A549 (cell line): Measurements from ENCODE around the gene JAKMIP1. TPM values are rescaled to one million over a fixed set of nuclear protein-coding genes. Genes with fewer than 3 reads are reported as not detected.

Source experiments
- ATAC-seq, 2 experiments: fragments of 200-7000 bp in 1 of 2; fragments of >200 bp in 1 of 2; cut with Nextera tagmentation in 1 of 2; cut with Tn5 transposase in 1 of 2; 3 replicates each; pipeline versions ENCODE4 v1.8.0 to v1.9.1; 2018 to 2020; ENCODE audit warnings: mild to moderate bottlenecking in 1 of 2, moderate library complexity in 1 of 2
- CTCF ChIA-PET: fragments of 300-600 bp; sonication (Branson Sonifier 250); formaldehyde crosslinking; extraction: SDS; loops from one replicate; lab custom pipeline; 2021; ENCODE audit warnings: antibody characterized with exemption, inconsistent platforms; lab: Yijun Ruan, JAX
- POLR2A ChIA-PET: fragments of 350-600 bp; formaldehyde crosslinking; extraction: SDS; loops from one replicate; lab custom pipeline; 2021; ENCODE audit warnings: antibody characterized with exemption, inconsistent platforms; lab: Yijun Ruan, JAX
- DNase-seq, 2 experiments: peaks; one replicate each; pipeline versions ENCODE4 v3.0.0 to v3.0.0-alpha.2; 2011 to 2016; ENCODE audit warnings: low read depth in 1 of 2, low spot score in 1 of 2
- FAIRE-seq: peaks from 2 replicates; lab custom pipeline; 2011; peaks lifted over from hg19 to GRCh38; lab: Jason Lieb, UNC
- H3K27ac ChIP-seq, 2 experiments: fragments of >200 bp; sonication (Bioruptor Twin); formaldehyde crosslinking; 3 replicates each; pipeline ENCODE4 v1.5.1; 2016 to 2017
- H3K4me1 ChIP-seq: fragments of >200 bp; sonication (Bioruptor Twin); formaldehyde crosslinking; 3 replicates; pipeline ENCODE4 v1.6.1; 2016
- H3K4me2 ChIP-seq: fragments of >200 bp; sonication (Bioruptor Twin); formaldehyde crosslinking; 3 replicates; pipeline ENCODE4 v1.6.1; 2016
- H3K4me3 ChIP-seq: fragments of >200 bp; sonication (Bioruptor Twin); formaldehyde crosslinking; 3 replicates; pipeline ENCODE4 v1.5.1; 2016
- H3K9me3 ChIP-seq: fragments of >200 bp; sonication (Bioruptor Twin); formaldehyde crosslinking; 3 replicates; pipeline ENCODE4 v1.6.1; 2016
- CBX8 ChIP-seq: fragments of 200-600 bp; sonication (generic); IDR thresholded peaks from 2 replicates; pipeline ENCODE4 v1.6.1; 2016
- EP300 ChIP-seq, 2 experiments: fragments of >200 bp; sonication (Bioruptor Twin); formaldehyde crosslinking; IDR thresholded peaks; 2 replicates in 1 of 2; 3 replicates in 1 of 2; pipeline ENCODE4 v1.6.1; 2016 to 2017
- ESRRA ChIP-seq: fragments of 150-350 bp; IDR thresholded peaks from 2 replicates; pipeline ENCODE4 v1.6.1; 2014; ENCODE audit warnings: mild to moderate bottlenecking, low read length, borderline replicate concordance
- FOSB ChIP-seq: fragments of 250-450 bp; sonication (Bioruptor Pico); IDR thresholded peaks from 2 replicates; pipeline ENCODE4 v1.5.0; 2020; ENCODE audit warnings: mild to moderate bottlenecking, moderate library complexity
- FOSL2 ChIP-seq, 2 experiments: fragments of 450-650 bp in 1 of 2; fragments of >200 bp in 1 of 2; sonication (Bioruptor Twin) in 1 of 2; formaldehyde crosslinking; IDR thresholded peaks; 2 replicates each; pipeline versions ENCODE4 v1.5.0 to v1.6.1; 2016 to 2020; ENCODE audit warnings: mild to moderate bottlenecking in 1 of 2, moderate library complexity in 1 of 2
- FOXS1 ChIP-seq: fragments of 250-450 bp; sonication (Bioruptor Pico); IDR thresholded peaks from 2 replicates; pipeline ENCODE4 v1.5.0; 2020; ENCODE audit warnings: mild to moderate bottlenecking, moderate library complexity
- HDAC2 ChIP-seq: fragments of 200-600 bp; sonication (generic); IDR thresholded peaks from 2 replicates; pipeline ENCODE4 v1.6.1; 2016
- HEYL ChIP-seq: fragments of 250-450 bp; sonication (Bioruptor Pico); IDR thresholded peaks from 2 replicates; pipeline ENCODE4 v1.8.0; 2021; ENCODE audit warnings: mild to moderate bottlenecking, moderate library complexity
- HOXB5 ChIP-seq: fragments of 250-450 bp; sonication (Bioruptor Pico); IDR thresholded peaks from 2 replicates; pipeline ENCODE4 v1.5.0; 2020; ENCODE audit warnings: mild to moderate bottlenecking, moderate library complexity
- JUN ChIP-seq, 2 experiments: fragments of >200 bp; sonication (Bioruptor Twin); formaldehyde crosslinking; IDR thresholded peaks; 2 replicates in 1 of 2; 3 replicates in 1 of 2; pipeline ENCODE4 v1.6.1; 2016 to 2017
- JUNB ChIP-seq: fragments of >200 bp; sonication (Bioruptor Twin); formaldehyde crosslinking; IDR thresholded peaks from 2 replicates; pipeline ENCODE4 v1.6.1; 2016
- KDM5A ChIP-seq: fragments of 200-600 bp; sonication (generic); IDR thresholded peaks from 2 replicates; pipeline ENCODE4 v1.6.1; 2016; ENCODE audit warnings: antibody characterized with exemption, mild to moderate bottlenecking
- NPAS2 ChIP-seq: fragments of 250-450 bp; sonication (Bioruptor Pico); IDR thresholded peaks from 2 replicates; pipeline ENCODE4 v1.8.0; 2022; ENCODE audit warnings: mild to moderate bottlenecking, moderate library complexity, borderline replicate concordance
- NR3C1 ChIP-seq: fragments of >200 bp; sonication (Bioruptor Twin); formaldehyde crosslinking; IDR thresholded peaks from 3 replicates; pipeline ENCODE4 v1.6.1; 2017
- POLR2A ChIP-seq: IDR thresholded peaks from 2 replicates; pipeline ENCODE4 v1.6.1; 2012; ENCODE audit warnings: mild to moderate bottlenecking, low read length
- POLR2AphosphoS2 ChIP-seq: conservative IDR thresholded peaks from 2 replicates; pipeline ENCODE4 v1.6.1; 2012; ENCODE audit warnings: low read length, improper control_type of control experiment, inconsistent platforms
- RAD21 ChIP-seq, 2 experiments: fragments of >200 bp in 1 of 2; sonication (Bioruptor Twin) in 1 of 2; formaldehyde crosslinking in 1 of 2; IDR thresholded peaks in 1 of 2; conservative IDR thresholded peaks in 1 of 2; 2 replicates in 1 of 2; 3 replicates in 1 of 2; pipeline ENCODE4 v1.6.1; 2012 to 2018; ENCODE audit warnings: inconsistent platforms in 1 of 2
- RCOR1 ChIP-seq: fragments of 150-350 bp; IDR thresholded peaks from 2 replicates; pipeline ENCODE4 v1.6.1; 2014; ENCODE audit warnings: antibody characterized with exemption, low read length, low read depth
- SMC3 ChIP-seq: fragments of >200 bp; sonication (Bioruptor Twin); formaldehyde crosslinking; IDR thresholded peaks from 3 replicates; pipeline ENCODE4 v1.6.1; 2018; ENCODE audit warnings: inconsistent platforms
- SREBF2 ChIP-seq: fragments of 450-650 bp; IDR thresholded peaks from 2 replicates; pipeline ENCODE4 v1.6.1; 2014; ENCODE audit warnings: mild to moderate bottlenecking, moderate library complexity
- ZC3H11A ChIP-seq: fragments of 450-650 bp; IDR thresholded peaks from 2 replicates; pipeline ENCODE4 v1.6.1; 2014; ENCODE audit warnings: antibody characterized with exemption, mild to moderate bottlenecking
- WGBS: methylation state at CpG from one replicate; pipeline ENCODE4 v1.1.6; 2017; ENCODE audit errors: missing lambda C conversion rate; 5-methylcytosine and 5-hydroxymethylcytosine counted together
- polyA plus RNA-seq, 4 experiments: library from polyadenylated mRNA; depleted of rRNA in 3 of 4; stranded (reverse); fragments of >200 nt; fragmentation: RNase III in 1 of 4; extraction: RNeasy Plus Mini Kit Qiagen cat#74134 plus additional on column Dnase treatment in 1 of 4; gene quantifications; 2 replicates in 3 of 4; 3 replicates in 1 of 4; pipeline ENCODE4 v1.2.3, GENCODE V29; 2011 to 2017
- TF ChIP-seq, protein P1 (sequence below): fragments of >200 bp; sonication (Bioruptor Twin); formaldehyde crosslinking; IDR thresholded peaks from 3 replicates; pipeline ENCODE4 v1.5.1; 2016
- TF ChIP-seq, protein P2 (sequence below): IDR thresholded peaks from 2 replicates; pipeline ENCODE4 v1.6.1; 2012
- TF ChIP-seq, protein P3 (sequence below): fragments of 200-600 bp; sonication (generic); IDR thresholded peaks from 2 replicates; pipeline ENCODE4 v1.6.1; 2016; ENCODE audit warnings: antibody characterized with exemption, mild to moderate bottlenecking, moderate library complexity
- TF ChIP-seq, protein P4 (sequence below): fragments of >200 bp; sonication (Bioruptor Twin); formaldehyde crosslinking; IDR thresholded peaks from 2 replicates; pipeline ENCODE4 v1.6.1; 2016

Gene JAKMIP1
- polyA plus RNA-seq, 2 of the 4 experiments (the other 2 are of a cell fraction): not detected

DNA sequence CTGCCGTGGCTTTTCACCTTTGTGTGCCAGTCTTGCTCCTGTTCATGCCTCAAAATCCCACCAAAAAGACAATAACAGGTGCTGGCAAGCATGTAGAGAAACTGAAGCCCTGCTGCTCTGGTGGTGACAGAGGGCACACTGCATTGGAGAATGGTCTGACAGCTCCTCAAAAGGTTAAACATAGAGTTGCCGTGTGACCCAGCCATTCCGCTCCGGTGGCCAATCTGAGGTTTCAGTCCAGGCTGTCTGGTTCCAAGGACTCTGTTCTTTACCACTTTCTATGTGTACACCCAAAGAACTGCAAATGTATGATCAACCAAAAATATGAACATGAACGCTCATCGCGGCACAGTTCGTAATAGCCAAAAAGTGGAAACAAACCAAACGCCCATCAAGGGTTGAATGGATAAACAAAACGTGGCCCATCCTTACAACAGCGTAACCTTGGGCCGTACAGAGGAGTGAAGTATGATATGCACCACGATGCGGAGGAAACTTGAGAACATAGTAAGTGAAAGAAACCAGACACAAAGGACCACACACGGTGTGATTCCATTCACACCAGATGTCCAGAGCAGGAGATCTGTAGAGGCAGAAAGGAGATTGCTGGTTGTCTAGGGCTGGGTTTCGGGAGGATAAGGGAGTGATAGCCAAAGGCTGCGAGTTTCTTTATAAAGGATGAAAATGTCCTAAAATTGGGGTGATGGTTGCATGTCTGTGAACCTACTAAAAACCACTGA is 35.7 kb upstream of the JAKMIP1 start:
- ATAC-seq (no peak), DNase-seq (no peak), FAIRE-seq (no peak)
- no peak overlapping the region for H3K4me3 ChIP-seq
- WGBS: 62% methylated on average over 16 of the region's 17 CpGs
- no peak overlapping the region for H3K27ac ChIP-seq
- no peak overlapping the region for H3K4me2 ChIP-seq
- H3K4me1 ChIP-seq: no peaks in the 10 kb centered on the region
- no peaks in the 10 kb centered on the region for H3K9me3 ChIP-seq
- CTCF ChIA-PET: interaction anchor here (1.4 kb wide), 1 partner anchor 15 kb away, joined by 7 read pairs; no protein-coding TSS in a partner anchor
- TF ChIP-seq ESRRA: no peak
- no peak for TF ChIP-seq ZC3H11A
- no peak for TF ChIP-seq RCOR1
- POLR2A ChIA-PET: no interaction called here

DNA sequence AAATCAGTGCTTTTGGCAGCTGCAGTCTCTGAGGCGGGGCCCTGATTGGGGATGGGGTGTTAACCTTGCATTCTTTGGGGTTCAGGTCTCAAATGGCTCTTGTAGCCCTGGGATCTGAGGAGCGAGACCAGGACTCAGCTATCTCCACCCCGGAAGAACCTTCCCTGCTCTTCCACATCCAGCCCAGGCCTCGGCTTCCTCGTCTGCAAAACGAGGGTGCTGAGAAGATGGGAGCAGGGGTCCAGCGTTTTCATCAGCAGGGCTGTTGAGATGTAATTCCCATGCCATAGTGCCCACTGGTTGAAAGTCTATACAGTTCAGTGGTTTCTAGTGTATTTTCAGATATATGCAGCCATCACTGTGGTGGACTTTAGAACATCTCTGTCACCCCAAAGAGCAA is 34.7 kb upstream of the JAKMIP1 start:
- no peak for DNase-seq

DNA sequence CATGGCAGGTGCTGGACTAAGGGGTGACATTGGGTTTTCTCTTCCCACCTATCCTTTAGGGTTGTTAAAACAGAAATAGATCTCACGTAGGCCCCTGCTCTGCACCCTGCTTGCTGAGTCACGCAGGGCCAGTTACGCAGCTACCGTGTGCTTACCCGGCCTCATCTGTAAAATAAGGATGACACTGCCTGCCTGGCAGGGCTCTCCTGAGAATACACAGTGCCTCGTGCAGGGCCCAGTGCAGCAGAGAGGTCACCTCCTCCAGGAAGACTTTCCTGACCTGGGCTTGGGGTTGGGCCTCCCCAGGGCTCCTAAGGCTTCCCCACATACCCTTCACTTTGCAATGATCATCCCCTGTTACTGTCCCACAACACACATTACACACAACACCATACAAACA is 33.6 kb upstream of the JAKMIP1 start:
- TF ChIP-seq HEYL (no peak), FOSL2 (IDR thresholded peaks at IDR 0.05) (no peak), FOSL2 (CRISPR knock-in tag; IDR thresholded peaks at IDR 0.05) (no peak), JUN (IDR thresholded peaks at IDR 0.05) (no peak), SMC3 (no peak), NR3C1 (no peak), FOSB (CRISPR knock-in tag) (no peak)
- TF ChIP-seq, all 56 proteins: peak for 0
- no peak overlapping the region for H3K27ac ChIP-seq
- DNase-seq (no peak), ATAC-seq (no peak), FAIRE-seq (no peak)
- no peaks in the 10 kb centered on the region for H3K9me3 ChIP-seq
- 60% methylated on average over 6 of the region's 6 CpGs for WGBS
- no peak overlapping the region for H3K4me2 ChIP-seq
- POLR2A ChIA-PET: no interaction called here
- no peak overlapping the region for H3K4me3 ChIP-seq
- CTCF ChIA-PET: no interaction called here
- no peaks in the 10 kb centered on the region for H3K4me1 ChIP-seq

More for the DNA sequence above, 34.7 kb upstream of the JAKMIP1 start:
- WGBS: 55% methylated on average over 5 of the region's 7 CpGs
- Histone ChIP-seq H3K27ac (no peak overlapping the region), H3K9me3 (no peaks in the 10 kb centered on the region), H3K4me3 (no peak overlapping the region), H3K4me2 (no peak overlapping the region), H3K4me1 (no peaks in the 10 kb centered on the region)
- TF ChIP-seq, protein P1, sequence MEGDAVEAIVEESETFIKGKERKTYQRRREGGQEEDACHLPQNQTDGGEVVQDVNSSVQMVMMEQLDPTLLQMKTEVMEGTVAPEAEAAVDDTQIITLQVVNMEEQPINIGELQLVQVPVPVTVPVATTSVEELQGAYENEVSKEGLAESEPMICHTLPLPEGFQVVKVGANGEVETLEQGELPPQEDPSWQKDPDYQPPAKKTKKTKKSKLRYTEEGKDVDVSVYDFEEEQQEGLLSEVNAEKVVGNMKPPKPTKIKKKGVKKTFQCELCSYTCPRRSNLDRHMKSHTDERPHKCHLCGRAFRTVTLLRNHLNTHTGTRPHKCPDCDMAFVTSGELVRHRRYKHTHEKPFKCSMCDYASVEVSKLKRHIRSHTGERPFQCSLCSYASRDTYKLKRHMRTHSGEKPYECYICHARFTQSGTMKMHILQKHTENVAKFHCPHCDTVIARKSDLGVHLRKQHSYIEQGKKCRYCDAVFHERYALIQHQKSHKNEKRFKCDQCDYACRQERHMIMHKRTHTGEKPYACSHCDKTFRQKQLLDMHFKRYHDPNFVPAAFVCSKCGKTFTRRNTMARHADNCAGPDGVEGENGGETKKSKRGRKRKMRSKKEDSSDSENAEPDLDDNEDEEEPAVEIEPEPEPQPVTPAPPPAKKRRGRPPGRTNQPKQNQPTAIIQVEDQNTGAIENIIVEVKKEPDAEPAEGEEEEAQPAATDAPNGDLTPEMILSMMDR: no peak
- TF ChIP-seq CBX8 (no peak), HOXB5 (CRISPR knock-in tag) (no peak), SREBF2 (no peak), FOXS1 (no peak), NPAS2 (CRISPR knock-in tag) (no peak), RCOR1 (no peak), RAD21 (conservative IDR thresholded peaks at IDR 0.05 in 1 of 2, IDR thresholded peaks at IDR 0.05 in 1 of 2) (no peak), KDM5A (no peak), HDAC2 (no peak), JUNB (no peak), POLR2A (no peak), EP300 (IDR thresholded peaks at IDR 0.05) (no peak), ESRRA (no peak), POLR2AphosphoS2 (no peak)
- TF ChIP-seq, protein P2, sequence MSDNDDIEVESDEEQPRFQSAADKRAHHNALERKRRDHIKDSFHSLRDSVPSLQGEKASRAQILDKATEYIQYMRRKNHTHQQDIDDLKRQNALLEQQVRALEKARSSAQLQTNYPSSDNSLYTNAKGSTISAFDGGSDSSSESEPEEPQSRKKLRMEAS: no peak
- TF ChIP-seq, protein P3, sequence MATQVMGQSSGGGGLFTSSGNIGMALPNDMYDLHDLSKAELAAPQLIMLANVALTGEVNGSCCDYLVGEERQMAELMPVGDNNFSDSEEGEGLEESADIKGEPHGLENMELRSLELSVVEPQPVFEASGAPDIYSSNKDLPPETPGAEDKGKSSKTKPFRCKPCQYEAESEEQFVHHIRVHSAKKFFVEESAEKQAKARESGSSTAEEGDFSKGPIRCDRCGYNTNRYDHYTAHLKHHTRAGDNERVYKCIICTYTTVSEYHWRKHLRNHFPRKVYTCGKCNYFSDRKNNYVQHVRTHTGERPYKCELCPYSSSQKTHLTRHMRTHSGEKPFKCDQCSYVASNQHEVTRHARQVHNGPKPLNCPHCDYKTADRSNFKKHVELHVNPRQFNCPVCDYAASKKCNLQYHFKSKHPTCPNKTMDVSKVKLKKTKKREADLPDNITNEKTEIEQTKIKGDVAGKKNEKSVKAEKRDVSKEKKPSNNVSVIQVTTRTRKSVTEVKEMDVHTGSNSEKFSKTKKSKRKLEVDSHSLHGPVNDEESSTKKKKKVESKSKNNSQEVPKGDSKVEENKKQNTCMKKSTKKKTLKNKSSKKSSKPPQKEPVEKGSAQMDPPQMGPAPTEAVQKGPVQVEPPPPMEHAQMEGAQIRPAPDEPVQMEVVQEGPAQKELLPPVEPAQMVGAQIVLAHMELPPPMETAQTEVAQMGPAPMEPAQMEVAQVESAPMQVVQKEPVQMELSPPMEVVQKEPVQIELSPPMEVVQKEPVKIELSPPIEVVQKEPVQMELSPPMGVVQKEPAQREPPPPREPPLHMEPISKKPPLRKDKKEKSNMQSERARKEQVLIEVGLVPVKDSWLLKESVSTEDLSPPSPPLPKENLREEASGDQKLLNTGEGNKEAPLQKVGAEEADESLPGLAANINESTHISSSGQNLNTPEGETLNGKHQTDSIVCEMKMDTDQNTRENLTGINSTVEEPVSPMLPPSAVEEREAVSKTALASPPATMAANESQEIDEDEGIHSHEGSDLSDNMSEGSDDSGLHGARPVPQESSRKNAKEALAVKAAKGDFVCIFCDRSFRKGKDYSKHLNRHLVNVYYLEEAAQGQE: no peak
- TF ChIP-seq, protein P4, sequence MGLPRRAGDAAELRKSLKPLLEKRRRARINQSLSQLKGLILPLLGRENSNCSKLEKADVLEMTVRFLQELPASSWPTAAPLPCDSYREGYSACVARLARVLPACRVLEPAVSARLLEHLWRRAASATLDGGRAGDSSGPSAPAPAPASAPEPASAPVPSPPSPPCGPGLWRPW: no peak
- FAIRE-seq (no peak), ATAC-seq (no peak)
- POLR2A ChIA-PET: no interaction called here
- CTCF ChIA-PET: interaction anchor here (1.4 kb wide), 1 partner anchor 16 kb away, joined by 7 read pairs; no protein-coding TSS in a partner anchor
